K562 (cell line): ENCODE measurements around the gene CHN2. TPM values are rescaled to one million over a fixed set of nuclear protein-coding genes. Genes with fewer than 3 reads are reported as not detected.

Experiments used
- AFF1 ChIP-seq, 2 experiments: fragments of 450-650 bp; IDR thresholded peaks; 2 replicates each; pipeline ENCODE4 v1.6.1; 2018; ENCODE audit warnings: mild to moderate bottlenecking in 2 of 2, low read depth in 1 of 2; ENCODE audit not compliant: partially characterized antibody in 2 of 2
- ARNT ChIP-seq, 2 experiments: fragments of 450-650 bp; IDR thresholded peaks; 2 replicates each; pipeline ENCODE4 v1.6.1; 2016; ENCODE audit warnings: mild to moderate bottlenecking in 1 of 2
- CHCHD3 ChIP-seq: fragments of 250-450 bp; sonication (Bioruptor Pico); IDR thresholded peaks from 2 replicates; pipeline ENCODE4 v2.1.2; 2022; ENCODE audit warnings: mild to moderate bottlenecking
- HDAC1 ChIP-seq, 2 experiments: fragments of 450-650 bp; IDR thresholded peaks; 2 replicates each; pipeline ENCODE4 v1.6.1; 2016 to 2017; ENCODE audit warnings: inconsistent platforms in 1 of 2, mild to moderate bottlenecking in 1 of 2, moderate library complexity in 1 of 2
- HDAC6 ChIP-seq: IDR thresholded peaks from 2 replicates; pipeline ENCODE4 v1.6.1; 2012; ENCODE audit warnings: low read depth, mild to moderate bottlenecking, control low read depth, inconsistent platforms, low read length, moderate library complexity
- ID3 ChIP-seq, 2 experiments: fragments of 250-450 bp in 1 of 2; fragments of 450-650 bp in 1 of 2; sonication (Bioruptor Pico) in 1 of 2; IDR thresholded peaks; 2 replicates each; pipeline versions ENCODE4 v1.6.1 to v1.8.0; 2016 to 2021; ENCODE audit warnings: mild to moderate bottlenecking in 2 of 2, moderate library complexity in 2 of 2, missing compliant biosample characterization in 1 of 2, missing genetic modification characterization in 1 of 2
- KLF6 ChIP-seq: fragments of 250-450 bp; sonication (Bioruptor Pico); IDR thresholded peaks from 2 replicates; pipeline ENCODE4 v1.4.0; 2020; ENCODE audit warnings: mild to moderate bottlenecking, moderate library complexity, borderline replicate concordance
- NBN ChIP-seq: fragments of 450-650 bp; IDR thresholded peaks from 2 replicates; pipeline ENCODE4 v1.6.1; 2016; ENCODE audit warnings: low read depth, mild to moderate bottlenecking
- NFIC ChIP-seq: fragments of 450-650 bp; IDR thresholded peaks from 2 replicates; pipeline ENCODE4 v1.6.1; 2017; ENCODE audit warnings: mild to moderate bottlenecking, inconsistent platforms
- PHTF2 ChIP-seq: fragments of 250-450 bp; sonication (Bioruptor Pico); IDR thresholded peaks from 2 replicates; pipeline ENCODE4 v1.5.0; 2021; ENCODE audit warnings: mild to moderate bottlenecking
- RBM22 ChIP-seq: fragments of 200-400 bp; formaldehyde crosslinking; IDR thresholded peaks from 2 replicates; pipeline ENCODE4 v1.6.1; 2018; ENCODE audit warnings: low read length, low read depth; ENCODE audit not compliant: poor library complexity, severe bottlenecking
- SMAD2 ChIP-seq: fragments of 150-350 bp; IDR thresholded peaks from 2 replicates; pipeline ENCODE4 v1.6.1; 2014; ENCODE audit warnings: low read depth, mild to moderate bottlenecking, low read length
- ZFP36 ChIP-seq: fragments of 150-350 bp; IDR thresholded peaks from 2 replicates; pipeline ENCODE4 v1.6.1; 2018; ENCODE audit warnings: low read length, low read depth; ENCODE audit not compliant: partially characterized antibody
- polyA plus RNA-seq, 8 experiments: library from polyadenylated mRNA; depleted of rRNA in 4 of 8; stranded (reverse) in 5 of 8; unstranded in 3 of 8; fragments of >200 nt; fragmentation: Nextera tagmentation in 2 of 8; fragmentation: Illumina TruSeq in 1 of 8; extraction: Ambion mirVana in 2 of 8; extraction: Trizol in 1 of 8; gene quantifications; 2 replicates each; pipeline versions ENCODE4 v1.2.1 to v1.2.3, GENCODE V29; 2011 to 2014; ENCODE audit warnings: inconsistent platforms in 1 of 8, missing spikeins in 1 of 8
- total RNA-seq, 7 experiments: library from RNA; depleted of rRNA in 6 of 7; stranded (reverse); fragments of >200 nt in 6 of 7; fragmentation: Illumina TruSeq in 2 of 7; extraction: Trizol in 2 of 7; gene quantifications; 2 replicates each; pipeline versions ENCODE4 v1.2.1 to v1.2.3, GENCODE V29; 2011 to 2021; ENCODE audit warnings: low replicate concordance in 1 of 7

CHN2 gene
- total and polyA plus RNA-seq, 9 of the 15 experiments (the other 6 are each of a cell fraction or from before 2014, with no cell fraction given), result 0.12 to 2.1 (median 0.31) TPM; not detected in 1

- TF ChIP-seq AFF1 (IDR thresholded peaks at IDR 0.05; ENCODE audit: low read depth in 1 of 2, partially characterized antibody in 2 of 2), result no peak
- no peak for TF ChIP-seq HDAC6
- no peak for TF ChIP-seq KLF6 (CRISPR knock-in tag)
- no peak for TF ChIP-seq NBN
- TF ChIP-seq ID3 (CRISPR knock-in tag; IDR thresholded peaks at IDR 0.05), result no peak
- no peak for TF ChIP-seq ID3 (tag; IDR thresholded peaks at IDR 0.05)
- TF ChIP-seq NFIC, result no peak
- TF ChIP-seq HDAC1 (IDR thresholded peaks at IDR 0.05), result no peak
- no peak for TF ChIP-seq SMAD2
- TF ChIP-seq ARNT (IDR thresholded peaks at IDR 0.05), result no peak
- no peak for TF ChIP-seq ZFP36
- no peak for TF ChIP-seq RBM22
- TF ChIP-seq CHCHD3, result no peak
- no peak for TF ChIP-seq PHTF2 (CRISPR knock-in tag)
These were observed 190.7 kb downstream of the CHN2 start (continued) for GRCh38 chr7:29385214-29385814.
